HepG2 (cell line): ENCODE results near the gene ZDHHC24. TPM values are rescaled to one million over a fixed set of nuclear protein-coding genes. Genes with fewer than 3 reads are reported as not detected.
A peak's percentile ranks its signal among the peaks of the same experiment; 100 is the strongest.

Experiments used
- ATF7 ChIP-seq, 2 experiments: fragments of 450-650 bp in 1 of 2; sonication (generic) in 1 of 2; formaldehyde crosslinking in 1 of 2; IDR thresholded peaks; 2 replicates each; pipeline versions ENCODE4 v1.4.0 to v1.6.1; 2016 to 2020; ENCODE audit warnings: antibody characterized with exemption in 1 of 2, mild to moderate bottlenecking in 1 of 2, missing genetic modification reagents in 1 of 2
- BRCA1 ChIP-seq: sonication (generic); formaldehyde crosslinking; IDR thresholded peaks from 2 replicates; pipeline ENCODE4 v1.4.0; 2020; ENCODE audit warnings: missing genetic modification reagents
- BRF2 ChIP-seq: sonication (generic); formaldehyde crosslinking; IDR thresholded peaks from 2 replicates; pipeline ENCODE4 v1.8.1; 2022; ENCODE audit warnings: mild to moderate bottlenecking, missing genetic modification reagents
- CEBPG ChIP-seq: IDR thresholded peaks from 2 replicates; pipeline ENCODE4 v1.6.1; 2016
- DMTF1 ChIP-seq: sonication (generic); formaldehyde crosslinking; IDR thresholded peaks from 2 replicates; pipeline ENCODE4 v1.4.0; 2020; ENCODE audit warnings: mild to moderate bottlenecking, missing genetic modification reagents
- DRAP1 ChIP-seq: IDR thresholded peaks from 2 replicates; pipeline ENCODE4 v1.6.1; 2016; ENCODE audit warnings: missing genetic modification reagents, missing compliant biosample characterization
- FOXK2 ChIP-seq: fragments of 450-650 bp; IDR thresholded peaks from 2 replicates; pipeline ENCODE4 v1.6.1; 2016
- KMT2A ChIP-seq: sonication (generic); formaldehyde crosslinking; IDR thresholded peaks from 2 replicates; pipeline ENCODE4 v1.4.0; 2020; ENCODE audit warnings: missing genetic modification reagents
- MAZ ChIP-seq, 2 experiments: sonication (generic) in 1 of 2; formaldehyde crosslinking in 1 of 2; IDR thresholded peaks; 2 replicates each; pipeline versions ENCODE4 v1.5.0 to v1.6.1; 2012 to 2020; ENCODE audit warnings: low read depth in 2 of 2, mild to moderate bottlenecking in 2 of 2, borderline replicate concordance in 1 of 2, improper control_type of control experiment in 1 of 2, low read length in 1 of 2, missing genetic modification reagents in 1 of 2, moderate library complexity in 1 of 2
- NFE2L2 ChIP-seq: fragments of 150-350 bp; IDR thresholded peaks from 2 replicates; pipeline ENCODE4 v1.6.1; 2014; ENCODE audit warnings: low read length
- PCBP1 ChIP-seq: fragments of 200-400 bp; formaldehyde crosslinking; IDR thresholded peaks from 2 replicates; pipeline ENCODE4 v1.6.1; 2017; ENCODE audit warnings: mild to moderate bottlenecking, low read depth, low read length, borderline replicate concordance
- RCOR2 ChIP-seq: IDR thresholded peaks from 2 replicates; pipeline ENCODE4 v1.6.1; 2016; ENCODE audit warnings: missing biosample characterization, missing genetic modification reagents
- XRCC5 ChIP-seq: fragments of 200-400 bp; formaldehyde crosslinking; optimal IDR thresholded peaks from 2 replicates; pipeline ENCODE3; 2017; ENCODE audit warnings: mild to moderate bottlenecking, low read length
- ZBTB1 ChIP-seq: sonication (generic); formaldehyde crosslinking; IDR thresholded peaks from 2 replicates; pipeline ENCODE4 v1.4.0; 2020; ENCODE audit warnings: missing genetic modification reagents, borderline replicate concordance
- ZBTB2 ChIP-seq: sonication (generic); formaldehyde crosslinking; IDR thresholded peaks from 2 replicates; pipeline ENCODE4 v1.8.0; 2022; ENCODE audit warnings: low read depth, missing genetic modification reagents
- ZC3H13 ChIP-seq: sonication (generic); formaldehyde crosslinking; IDR thresholded peaks from 2 replicates; pipeline ENCODE4 v1.8.1; 2023; ENCODE audit warnings: mild to moderate bottlenecking, missing genetic modification reagents, moderate library complexity
- ZNF180 ChIP-seq: sonication (generic); formaldehyde crosslinking; IDR thresholded peaks from 2 replicates; pipeline ENCODE4 v1.4.0; 2020; ENCODE audit warnings: low read depth, missing genetic modification reagents, borderline replicate concordance
- ZNF317 ChIP-seq: sonication (generic); formaldehyde crosslinking; IDR thresholded peaks from 2 replicates; pipeline ENCODE4 v1.5.0; 2020; ENCODE audit warnings: mild to moderate bottlenecking, missing genetic modification reagents
- ZNF33B ChIP-seq: sonication (generic); formaldehyde crosslinking; IDR thresholded peaks from 2 replicates; pipeline ENCODE4 v1.5.1; 2020; ENCODE audit warnings: mild to moderate bottlenecking, missing genetic modification reagents
- ZNF367 ChIP-seq: sonication (generic); formaldehyde crosslinking; IDR thresholded peaks from 2 replicates; pipeline ENCODE4 v1.4.0; 2020; ENCODE audit warnings: missing genetic modification reagents, borderline replicate concordance
- ZNF44 ChIP-seq: sonication (generic); formaldehyde crosslinking; IDR thresholded peaks from 2 replicates; pipeline ENCODE4 v1.5.1; 2020; ENCODE audit warnings: mild to moderate bottlenecking, missing genetic modification reagents
- ZNF784 ChIP-seq: sonication (generic); formaldehyde crosslinking; IDR thresholded peaks from 2 replicates; pipeline ENCODE4 v1.5.1; 2020; ENCODE audit warnings: missing genetic modification reagents, mild to moderate bottlenecking, borderline replicate concordance
- ZNF788 ChIP-seq: sonication (generic); formaldehyde crosslinking; IDR thresholded peaks from 2 replicates; pipeline ENCODE4 v1.5.0; 2020; ENCODE audit warnings: mild to moderate bottlenecking, missing genetic modification reagents, borderline replicate concordance
- polyA plus RNA-seq, 8 experiments: library from polyadenylated mRNA; depleted of rRNA in 3 of 8; stranded (reverse) in 7 of 8; unstranded in 1 of 8; fragments of >200 nt; fragmentation: Illumina TruSeq in 4 of 8; extraction: Trizol in 4 of 8; gene quantifications; 2 replicates each; pipeline versions ENCODE4 v1.2.1 to v1.2.3, GENCODE V29; 2011 to 2016; ENCODE audit warnings: low read depth in 4 of 8, missing spikeins in 1 of 8, mixed read lengths in 1 of 8; ENCODE audit not compliant: insufficient read depth in 1 of 8
- total RNA-seq, 5 experiments: library from RNA; depleted of rRNA; stranded (reverse); fragments of >200 nt; fragmentation: Illumina TruSeq; extraction: Trizol; gene quantifications; 2 replicates each; pipeline ENCODE4 v1.2.3, GENCODE V29; 2016; ENCODE audit warnings: low read depth in 1 of 5

The ZDHHC24 gene
- total and polyA plus RNA-seq, 2 of the 13 experiments (the other 11 are each of a cell fraction or from before 2014, with no cell fraction given) = 4.3 TPM

GRCh38 chr11:66592457-66593302 lies 46.8 kb upstream of the ZDHHC24 start, which contains the start of the genes CCDC87 and CCS (continued):
- peak; percentile 38; the same call in 1 of the 2 replicates for TF ChIP-seq MAZ (IDR thresholded peaks at IDR 0.05; ENCODE audit: borderline replicate concordance, low read depth, low read length)
- peak; percentile 91 for TF ChIP-seq MAZ (CRISPR knock-in tag; IDR thresholded peaks at IDR 0.05; ENCODE audit: low read depth)
- no peak; the same call in 1 of the 2 replicates for TF ChIP-seq ZNF784 (CRISPR knock-in tag)
- TF ChIP-seq ZNF317 (CRISPR knock-in tag) = peak; percentile 93
- 0 out of 2 replicates have a peak, but pooled peaks have one; percentile 84 for TF ChIP-seq BRCA1
- TF ChIP-seq DRAP1 (CRISPR knock-in tag) = peak; percentile 91
- peak; percentile 32; the same call in 1 of the 2 replicates for TF ChIP-seq CEBPG (CRISPR knock-in tag)
- TF ChIP-seq FOXK2 = no peak
- TF ChIP-seq ZNF788 = peak; percentile 95; the same call in 1 of the 2 replicates
- no peak for TF ChIP-seq BRF2 (CRISPR knock-in tag)
- TF ChIP-seq KMT2A (CRISPR knock-in tag) = peak; percentile 89
- no peak for TF ChIP-seq NFE2L2
- no peak for TF ChIP-seq ATF7 (IDR thresholded peaks at IDR 0.05)
- TF ChIP-seq ATF7 (CRISPR knock-in tag; IDR thresholded peaks at IDR 0.05) = 0 out of 2 replicates have a peak, but pooled peaks have one; percentile 22
- peak; percentile 84 for TF ChIP-seq XRCC5
- TF ChIP-seq ZNF33B = 0 out of 2 replicates have a peak, but pooled peaks have one; percentile 82
- no peak for TF ChIP-seq ZNF44 (CRISPR knock-in tag)
- TF ChIP-seq ZNF367 = no peak
- no peak for TF ChIP-seq ZNF180
- no peak for TF ChIP-seq DMTF1 (CRISPR knock-in tag)
- no peak for TF ChIP-seq ZBTB1
- peak; percentile 72 for TF ChIP-seq ZC3H13 (CRISPR knock-in tag)
- peak; percentile 85 for TF ChIP-seq RCOR2 (CRISPR knock-in tag)
- peak; percentile 64; the same call in 1 of the 2 replicates for TF ChIP-seq ZBTB2 (CRISPR knock-in tag)
- TF ChIP-seq PCBP1 = no peak
